GM12864 (cell line): Measurements from ENCODE around the gene LHX6.

Experiments used
- DNase-seq: peaks from one replicate; pipeline ENCODE4 v3.0.0-alpha.2; 2011; ENCODE audit warnings: low read depth
- H3K4me3 ChIP-seq: 2 replicates; pipeline ENCODE4 v1.5.1; 2011; ENCODE audit warnings: mild to moderate bottlenecking, low read depth, low read length, control low read depth
- CTCF ChIP-seq: IDR thresholded peaks from 2 replicates; pipeline ENCODE4 v1.5.1; 2011; ENCODE audit warnings: low read depth, mild to moderate bottlenecking, moderate library complexity, low read length, control low read depth, inconsistent platforms; ENCODE audit errors: missing control alignments

Gene LHX6

DNA sequence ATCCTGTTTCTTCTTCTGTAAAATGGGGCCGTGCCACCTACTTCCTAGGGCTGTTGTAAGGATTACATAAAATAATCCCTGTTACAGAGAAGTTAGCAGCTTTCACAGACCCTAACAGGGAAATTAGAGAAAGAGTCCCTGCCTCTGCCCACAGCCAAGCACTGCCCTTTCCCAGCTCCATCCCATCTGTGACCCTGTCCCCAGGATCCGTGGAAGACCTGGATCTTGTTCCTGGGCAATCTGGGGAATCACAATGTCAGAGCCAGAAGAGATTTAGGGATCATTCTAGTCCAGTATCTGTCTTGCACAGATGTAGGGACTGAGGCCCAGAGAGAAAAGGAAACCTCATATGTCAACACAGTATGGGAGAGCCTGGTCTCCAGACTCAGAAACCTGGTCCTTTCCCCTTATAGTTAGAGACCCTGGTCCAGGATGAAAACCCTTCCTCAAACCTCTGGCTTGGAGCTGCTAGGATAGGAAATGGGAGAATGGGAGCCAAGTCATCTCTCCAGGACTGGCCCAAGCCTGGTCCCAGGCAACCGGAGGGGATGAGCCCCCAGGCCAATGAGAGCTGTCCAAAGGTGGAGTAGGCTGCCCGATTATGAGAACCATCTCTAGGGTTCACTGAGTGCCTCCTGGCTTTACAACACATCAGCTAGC, 12.5 kb downstream of the LHX6 start:
- no peak for DNase-seq
- no peak overlapping the region for H3K4me3 ChIP-seq
- no peak for TF ChIP-seq CTCF

GRCh38 chr9:122215663-122216062, 13.1 kb downstream of the LHX6 start:
- DNase-seq = no peak
- TF ChIP-seq CTCF = no peak
- H3K4me3 ChIP-seq = no peak overlapping the region

DNA sequence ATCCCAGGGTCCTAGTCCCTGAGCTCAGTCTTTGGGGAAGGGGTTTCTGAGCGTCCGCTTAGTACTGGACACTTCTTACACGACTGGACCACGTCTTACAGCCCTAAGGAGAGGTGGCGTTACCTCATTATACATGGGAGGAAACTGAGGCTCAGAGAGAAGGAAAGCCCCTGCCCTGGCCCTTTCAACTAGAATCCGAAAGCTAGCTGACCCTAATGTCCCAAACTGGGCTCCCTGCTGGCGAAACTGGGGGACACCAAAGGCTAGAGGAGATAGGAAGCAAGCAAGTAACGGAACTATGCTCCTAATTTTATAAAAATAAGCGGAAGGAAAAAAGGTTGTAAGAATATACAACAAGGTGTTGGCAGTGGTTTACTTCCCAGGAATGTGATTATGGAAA, 14.2 kb downstream of the LHX6 start:
- no peak for TF ChIP-seq CTCF
- H3K4me3 ChIP-seq = no peak overlapping the region
- DNase-seq = no peak

- H3K4me3 ChIP-seq = no peak overlapping the region; the same call in 1 of the 2 replicates
- no peak for TF ChIP-seq CTCF
- no peak for DNase-seq
These were observed 15.0 kb downstream of the LHX6 start for GRCh38 chr9:122213589-122214413.

DNA sequence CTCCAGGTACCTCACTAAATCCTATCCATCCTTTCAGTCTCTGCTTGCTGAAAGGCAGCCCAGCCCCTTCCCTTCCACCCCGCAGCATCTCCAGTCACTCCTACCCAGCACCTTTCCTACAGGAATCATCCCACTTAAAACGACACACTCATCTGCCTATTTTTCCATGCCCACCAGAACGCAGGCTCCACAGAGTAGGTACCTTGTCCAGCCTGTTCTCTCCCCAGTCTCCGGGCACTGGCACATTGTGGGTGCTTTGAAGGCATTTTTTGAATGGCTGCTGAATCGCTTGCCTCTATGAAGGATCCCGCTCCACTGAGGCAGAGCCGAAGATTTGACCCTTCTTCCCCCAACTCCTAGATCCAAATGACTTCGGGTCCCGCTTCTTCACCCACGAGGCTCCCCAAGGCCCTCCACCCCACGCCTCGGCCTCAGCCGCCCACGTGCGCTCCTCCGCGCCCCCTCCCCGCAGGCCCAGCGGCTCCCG, 15.6 kb downstream of the LHX6 start:
- TF ChIP-seq CTCF = no peak
- no peak overlapping the region for H3K4me3 ChIP-seq
- DNase-seq = no peak

DNA sequence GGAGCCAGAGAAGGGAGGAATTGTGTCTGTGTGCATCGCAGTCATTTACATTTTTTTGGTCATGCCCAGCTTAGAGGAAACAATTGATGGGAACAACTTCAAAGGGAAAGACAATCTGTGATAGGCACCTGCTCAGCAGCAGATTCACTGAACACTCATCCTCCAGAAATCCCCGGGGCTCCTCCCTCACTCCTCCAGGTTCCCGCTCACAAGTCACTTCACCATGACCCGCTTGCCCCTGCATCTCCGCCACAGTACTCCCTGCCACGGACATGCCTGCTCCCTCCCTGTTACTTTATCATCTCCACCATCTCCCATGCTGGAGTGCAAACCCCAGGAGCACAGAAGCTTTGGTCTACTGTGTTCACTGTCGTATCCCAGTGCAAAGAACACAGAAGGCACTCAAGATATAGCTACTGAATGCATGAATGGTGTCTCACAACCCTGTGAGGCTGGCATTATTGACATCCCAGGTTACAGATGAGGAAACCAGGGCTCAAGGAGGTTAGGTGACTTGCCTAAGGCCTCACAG, 16.2 kb downstream of the LHX6 start:
- H3K4me3 ChIP-seq = no peak overlapping the region
- TF ChIP-seq CTCF = no peak
- DNase-seq = no peak
